Measurements from ENCODE around the gene MAP3K19.
"Not testable (repeated sequence)": the region's sequence is repeated elsewhere in the genome, so short reads cannot be mapped to it uniquely, and the experiment has no call there.

The MAP3K19 gene

GRCh38 chr2:135050684-135051083, 3.4 kb upstream of the MAP3K19 start:
- no peak for DNase-seq (ENCODE audit: low spot score)

- no peak for DNase-seq (ENCODE audit: low spot score)
Measured at GRCh38 chr2:135050132-135050531, 2.9 kb upstream of the MAP3K19 start.

- DNase-seq (ENCODE audit: low spot score), result no peak
Measured at GRCh38 chr2:135048122-135048521, 875 bp upstream of the MAP3K19 start.

GRCh38 chr2:135043345-135043744, 3.9 kb downstream of the MAP3K19 start:
- no peak for DNase-seq (ENCODE audit: low spot score)

GRCh38 chr2:135037831-135038230, 9.4 kb downstream of the MAP3K19 start:
- no peak for DNase-seq (ENCODE audit: low spot score)

GRCh38 chr2:135033216-135033615, 14.0 kb downstream of the MAP3K19 start:
- not testable (repeated sequence) for DNase-seq (ENCODE audit: low spot score)

GRCh38 chr2:135030826-135031225, 16.4 kb downstream of the MAP3K19 start:
- no peak for DNase-seq (ENCODE audit: low spot score)

- DNase-seq (ENCODE audit: low spot score), result no peak
Measured at GRCh38 chr2:135029481-135030134, 17.6 kb downstream of the MAP3K19 start.

- no peak for DNase-seq (ENCODE audit: low spot score)
Measured at GRCh38 chr2:135023886-135024485, 23.3 kb downstream of the MAP3K19 start.

GRCh38 chr2:135022952-135023880, 24.0 kb downstream of the MAP3K19 start:
- DNase-seq (ENCODE audit: low spot score), result no peak

- DNase-seq (ENCODE audit: low spot score), result no peak
Measured at GRCh38 chr2:135021618-135022017, 25.6 kb downstream of the MAP3K19 start.

- no peak for DNase-seq (ENCODE audit: low spot score)
Measured at GRCh38 chr2:135011633-135012032, 35.6 kb downstream of the MAP3K19 start.

GRCh38 chr2:135010200-135010942, 36.9 kb downstream of the MAP3K19 start:
- no peak for DNase-seq (ENCODE audit: low spot score)

GRCh38 chr2:135009339-135009738, 37.9 kb downstream of the MAP3K19 start:
- DNase-seq (ENCODE audit: low spot score), result no peak

GRCh38 chr2:135005753-135006152, 41.5 kb downstream of the MAP3K19 start:
- DNase-seq (ENCODE audit: low spot score), result no peak

GRCh38 chr2:135004005-135004746, 43.1 kb downstream of the MAP3K19 start:
- DNase-seq (ENCODE audit: low spot score), result peak; percentile 48

GRCh38 chr2:135002836-135003235, 44.4 kb downstream of the MAP3K19 start:
- no peak for DNase-seq (ENCODE audit: low spot score)

GRCh38 chr2:134999521-134999920, 47.7 kb downstream of the MAP3K19 start:
- no peak for DNase-seq (ENCODE audit: low spot score)

- DNase-seq (ENCODE audit: low spot score), result peak; percentile 16
Measured at GRCh38 chr2:134988994-134989605, 58.1 kb downstream of the MAP3K19 start.

GRCh38 chr2:134985061-134985460, 62.2 kb downstream of the MAP3K19 start:
- no peak for DNase-seq (ENCODE audit: low spot score)

- no peak for DNase-seq (ENCODE audit: low spot score)
Measured at GRCh38 chr2:134982603-134983002, 64.6 kb downstream of the MAP3K19 start.
